A549 treated with Hydrocortisone at 1 μM for 4 hours (cell line): ENCODE measurements around the gene SLC25A30. TPM values are rescaled to one million over a fixed set of nuclear protein-coding genes. Genes with fewer than 3 reads are reported as not detected.

Source experiments
- total RNA-seq: library from RNA; stranded (reverse); fragments of 200-300 nt; extraction: Qiagen RNA extraction; gene quantifications from 5 replicates; pipeline ENCODE4 v1.2.3, GENCODE V29; 2022

SLC25A30 gene, protein sequence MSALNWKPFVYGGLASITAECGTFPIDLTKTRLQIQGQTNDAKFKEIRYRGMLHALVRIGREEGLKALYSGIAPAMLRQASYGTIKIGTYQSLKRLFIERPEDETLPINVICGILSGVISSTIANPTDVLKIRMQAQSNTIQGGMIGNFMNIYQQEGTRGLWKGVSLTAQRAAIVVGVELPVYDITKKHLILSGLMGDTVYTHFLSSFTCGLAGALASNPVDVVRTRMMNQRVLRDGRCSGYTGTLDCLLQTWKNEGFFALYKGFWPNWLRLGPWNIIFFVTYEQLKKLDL
- 7.6 to 10.8 TPM (median 8.4 TPM) in 5 replicates for total RNA-seq

DNA sequence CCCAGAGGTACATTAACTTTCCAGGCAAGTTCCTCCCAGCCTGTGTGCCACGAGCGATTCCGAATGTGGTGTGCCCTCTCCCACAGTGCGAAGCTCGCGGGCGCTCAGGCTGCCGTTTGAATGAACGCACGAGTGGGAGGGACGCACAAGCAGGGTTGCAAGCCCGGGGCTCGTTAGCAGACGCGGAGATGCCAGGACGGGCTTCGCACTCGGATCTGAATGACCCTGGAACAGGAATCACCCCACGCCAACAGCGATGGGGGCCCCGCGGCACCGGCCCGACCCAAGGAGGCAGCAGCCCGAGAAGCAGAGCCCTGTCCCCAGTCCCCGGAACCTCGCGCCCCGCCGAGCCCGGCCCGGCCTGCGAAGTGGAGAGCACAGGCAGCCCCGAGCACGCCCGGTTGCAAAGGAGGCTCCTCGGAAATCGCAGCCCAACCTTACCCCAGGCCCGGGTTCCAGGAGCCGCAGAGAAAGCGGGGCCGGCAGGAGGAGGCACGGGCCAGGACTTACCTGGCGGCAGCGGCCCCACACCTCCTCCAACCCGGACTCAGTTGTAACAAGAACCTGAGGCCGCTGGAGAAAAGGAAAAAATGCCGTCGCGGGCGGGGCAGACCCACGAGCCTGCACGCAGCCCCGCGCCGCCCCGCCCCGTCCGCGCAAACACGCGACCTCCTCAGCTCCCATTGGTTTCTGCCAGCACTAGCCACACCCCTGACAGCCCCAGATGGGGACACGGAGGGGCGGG lies at the start of gene SLC25A30:
SLC25A30 (minus strand) TSS at position 584 of the 745 bp plus-strand sequence. CDS start 6,948 bp downstream, outside the sequence.

DNA sequence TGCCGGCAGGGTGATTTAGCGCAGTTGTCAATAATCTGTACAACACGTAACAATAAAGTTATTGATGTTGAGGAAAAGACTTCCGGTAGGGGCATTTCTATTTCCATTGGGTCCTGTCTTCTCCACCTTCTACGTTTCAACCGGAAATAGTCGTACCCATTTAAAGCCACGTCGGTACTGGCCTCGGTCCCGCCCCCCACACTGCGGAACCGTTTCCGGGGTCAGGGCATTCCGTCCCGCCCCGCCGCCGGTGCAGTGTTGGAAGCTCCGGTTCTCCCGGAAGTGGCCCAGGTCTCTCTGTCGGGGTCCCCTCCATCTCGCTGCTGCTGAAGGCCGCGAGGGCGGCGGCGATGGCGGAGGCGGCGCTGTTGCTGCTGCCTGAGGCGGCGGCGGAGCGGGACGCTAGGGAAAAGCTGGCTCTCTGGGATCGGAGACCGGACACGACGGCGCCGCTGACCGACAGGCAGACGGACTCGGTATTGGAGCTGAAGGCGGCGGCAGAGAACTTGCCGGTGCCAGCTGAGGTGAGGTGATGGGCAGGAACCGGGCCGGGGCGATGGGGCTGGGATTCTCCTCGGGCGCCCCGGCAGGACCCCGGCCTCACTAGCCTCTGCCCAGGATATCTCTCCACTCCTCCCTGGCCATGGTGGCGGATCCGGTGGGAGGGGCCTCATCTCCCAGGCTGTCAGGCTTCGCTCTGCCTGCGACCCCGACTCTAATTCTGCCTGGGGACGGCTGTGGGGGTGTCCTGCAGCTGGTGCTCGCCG lies 46.7 kb upstream of the SLC25A30 start, which contains the start of gene COG3:
COG3 (plus strand) TSS at position 253 of the 767 bp plus-strand sequence; CDS start at position 351, 98 bp downstream.

Other genes starting within 250 kb of the SLC25A30 start
- not detected in 5 replicates for gene KCTD4, start 217.3 kb downstream of the SLC25A30 start, total RNA-seq
- 1,722 to 2,343 TPM (median 2,251 TPM) in 5 replicates for gene TPT1, start 77.2 kb downstream of the SLC25A30 start, total RNA-seq
- 12.5 to 13.8 TPM (median 13.1 TPM) in 5 replicates for gene COG3, start 46.6 kb upstream of the SLC25A30 start, total RNA-seq
- gene ERICH6B, start 197.4 kb upstream of the SLC25A30 start, total RNA-seq: not detected in 5 replicates